Hepatocyte (in vitro differentiated cells): ENCODE measurements around the gene PRRG3.

ENCODE experiments used
- EZH2 ChIP-seq: fragments of 200-600 bp; sonication (generic); IDR thresholded peaks from 2 replicates; pipeline ENCODE4 v1.6.1; 2016; ENCODE audit warnings: antibody characterized with exemption, mild to moderate bottlenecking, borderline replicate concordance
- TF ChIP-seq, protein P1 (sequence below): fragments of 200-600 bp; sonication (generic); IDR thresholded peaks from 2 replicates; pipeline ENCODE4 v1.5.1; 2016; ENCODE audit warnings: antibody characterized with exemption, mild to moderate bottlenecking; ENCODE audit not compliant: poor library complexity

DNA sequence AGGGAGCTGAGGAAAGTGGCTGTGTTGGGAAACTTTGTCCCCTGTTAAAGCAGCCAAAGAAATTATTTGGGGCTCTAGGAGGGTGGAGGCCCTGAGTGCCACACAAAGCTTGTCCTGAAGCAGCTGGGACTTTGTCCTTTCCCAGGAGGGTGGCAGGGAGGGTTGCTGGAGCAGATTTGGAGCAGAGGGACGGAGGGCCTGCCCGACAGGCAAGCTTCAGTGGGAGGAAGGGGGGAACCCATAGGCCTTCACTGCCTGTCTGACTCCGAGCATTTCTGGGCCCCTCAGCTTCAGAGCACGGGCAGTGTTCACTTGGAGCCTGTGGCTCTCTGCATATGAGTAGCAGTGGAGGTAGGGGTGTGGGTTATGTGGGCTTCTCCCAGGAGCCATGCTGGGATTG, 32.1 kb downstream of the PRRG3 start:
- TF ChIP-seq EZH2, result no peak
- TF ChIP-seq, protein P1, sequence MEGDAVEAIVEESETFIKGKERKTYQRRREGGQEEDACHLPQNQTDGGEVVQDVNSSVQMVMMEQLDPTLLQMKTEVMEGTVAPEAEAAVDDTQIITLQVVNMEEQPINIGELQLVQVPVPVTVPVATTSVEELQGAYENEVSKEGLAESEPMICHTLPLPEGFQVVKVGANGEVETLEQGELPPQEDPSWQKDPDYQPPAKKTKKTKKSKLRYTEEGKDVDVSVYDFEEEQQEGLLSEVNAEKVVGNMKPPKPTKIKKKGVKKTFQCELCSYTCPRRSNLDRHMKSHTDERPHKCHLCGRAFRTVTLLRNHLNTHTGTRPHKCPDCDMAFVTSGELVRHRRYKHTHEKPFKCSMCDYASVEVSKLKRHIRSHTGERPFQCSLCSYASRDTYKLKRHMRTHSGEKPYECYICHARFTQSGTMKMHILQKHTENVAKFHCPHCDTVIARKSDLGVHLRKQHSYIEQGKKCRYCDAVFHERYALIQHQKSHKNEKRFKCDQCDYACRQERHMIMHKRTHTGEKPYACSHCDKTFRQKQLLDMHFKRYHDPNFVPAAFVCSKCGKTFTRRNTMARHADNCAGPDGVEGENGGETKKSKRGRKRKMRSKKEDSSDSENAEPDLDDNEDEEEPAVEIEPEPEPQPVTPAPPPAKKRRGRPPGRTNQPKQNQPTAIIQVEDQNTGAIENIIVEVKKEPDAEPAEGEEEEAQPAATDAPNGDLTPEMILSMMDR, result no peak
